ENCODE data around the gene GRB14. TPM values are rescaled to one million over a fixed set of nuclear protein-coding genes. Genes with fewer than 3 reads are reported as not detected.
"Not testable (repeated sequence)": the region's sequence is repeated elsewhere in the genome, so short reads cannot be mapped to it uniquely, and the experiment has no call there.

The GRB14 gene
- total RNA-seq, 1 donor from 2014 or later = 46.3 TPM

GRCh38 chr2:164651361-164651760 lies 30.1 kb upstream of the GRB14 start:
- peaks cover 49% of the 10 kb centered on the region for H3K9me3 Mint-ChIP-seq (ENCODE audit: low read depth)

GRCh38 chr2:164644036-164644700 lies 22.9 kb upstream of the GRB14 start:
- peaks cover 3% of the 10 kb centered on the region for H3K36me3 Mint-ChIP-seq (ENCODE audit: insufficient read depth)

More at GRCh38 chr2:164651361-164651760, 30.1 kb upstream of the GRB14 start:
- Mint-ChIP-seq H3K36me3 (ENCODE audit: insufficient read depth) (peaks cover 25% of the 10 kb centered on the region), H3K4me3 (ENCODE audit: low read depth) (no peak overlapping the region), H3K4me1 (ENCODE audit: low read depth) (no peaks in the 10 kb centered on the region), H3K27me3 (no peaks in the 10 kb centered on the region), H3K27ac (no peak overlapping the region)
- TF ChIP-seq CTCF (IDR thresholded peaks at IDR 0.05; ENCODE audit: unreplicated experiment) = no peak
- no peak for DNase-seq (ENCODE audit: low spot score, unreplicated experiment)

GRCh38 chr2:164642946-164643555 lies 21.8 kb upstream of the GRB14 start:
- H3K27me3 Mint-ChIP-seq = no peaks in the 10 kb centered on the region
- no peak for TF ChIP-seq CTCF (IDR thresholded peaks at IDR 0.05; ENCODE audit: unreplicated experiment)
- no peak overlapping the region for H3K4me3 Mint-ChIP-seq (ENCODE audit: low read depth)
- no peaks in the 10 kb centered on the region for H3K4me1 Mint-ChIP-seq (ENCODE audit: low read depth)
- no peak for DNase-seq (ENCODE audit: low spot score, unreplicated experiment)
- H3K27ac Mint-ChIP-seq = no peak overlapping the region
- peaks cover 9% of the 10 kb centered on the region for H3K9me3 Mint-ChIP-seq (ENCODE audit: low read depth)
- no peaks in the 10 kb centered on the region for H3K36me3 Mint-ChIP-seq (ENCODE audit: insufficient read depth)

More at GRCh38 chr2:164644036-164644700, 22.9 kb upstream of the GRB14 start:
- H3K4me1 Mint-ChIP-seq (ENCODE audit: low read depth) = no peaks in the 10 kb centered on the region
- H3K27ac Mint-ChIP-seq = no peak overlapping the region
- H3K27me3 Mint-ChIP-seq = no peaks in the 10 kb centered on the region
- H3K9me3 Mint-ChIP-seq (ENCODE audit: low read depth) = peaks cover 20% of the 10 kb centered on the region
- no peak for DNase-seq (ENCODE audit: low spot score, unreplicated experiment)
- no peak for TF ChIP-seq CTCF (IDR thresholded peaks at IDR 0.05; ENCODE audit: unreplicated experiment)
- H3K4me3 Mint-ChIP-seq (ENCODE audit: low read depth) = no peak overlapping the region

- peaks cover under 1% of the 10 kb centered on the region for H3K9me3 Mint-ChIP-seq (ENCODE audit: low read depth)
- H3K27me3 Mint-ChIP-seq = no peaks in the 10 kb centered on the region
- H3K4me3 Mint-ChIP-seq (ENCODE audit: low read depth) = no peak overlapping the region
- H3K27ac Mint-ChIP-seq = no peak overlapping the region
- H3K4me1 Mint-ChIP-seq (ENCODE audit: low read depth) = no peaks in the 10 kb centered on the region
- no peak for TF ChIP-seq CTCF (IDR thresholded peaks at IDR 0.05; ENCODE audit: unreplicated experiment)
- DNase-seq (ENCODE audit: low spot score, unreplicated experiment) = no peak
- no peaks in the 10 kb centered on the region for H3K36me3 Mint-ChIP-seq (ENCODE audit: insufficient read depth)
Observed at GRCh38 chr2:164642268-164642667, 21.0 kb upstream of the GRB14 start.

GRCh38 chr2:164628319-164628718 lies 7.0 kb upstream of the GRB14 start:
- H3K36me3 Mint-ChIP-seq (ENCODE audit: insufficient read depth); H3K27me3 Mint-ChIP-seq; H3K27ac Mint-ChIP-seq; DNase-seq (ENCODE audit: low spot score, unreplicated experiment); H3K9me3 Mint-ChIP-seq (ENCODE audit: low read depth); H3K4me3 Mint-ChIP-seq (ENCODE audit: low read depth): not testable (repeated sequence)
- peaks cover 16% of the 10 kb centered on the region for H3K4me1 Mint-ChIP-seq (ENCODE audit: low read depth)

Measured in progenitor cell of endocrine pancreas (in vitro differentiated cells).